HEK293T (cell line): ENCODE data around the gene AIDA.

Experiments used
- CTCF ChIA-PET: fragments of 350-600 bp; formaldehyde crosslinking; extraction: SDS; loops from one replicate; lab custom pipeline; 2021; ENCODE audit warnings: antibody characterized with exemption, inconsistent platforms; lab: Yijun Ruan, JAX
- POLR2A ChIA-PET: fragments of 350-600 bp; formaldehyde crosslinking; extraction: SDS; loops from one replicate; lab custom pipeline; 2020; ENCODE audit warnings: antibody characterized with exemption, inconsistent platforms; lab: Yijun Ruan, JAX
- DNase-seq: peaks from one replicate; pipeline ENCODE4 v3.0.0; 2012; ENCODE audit warnings: mixed read lengths; ENCODE audit errors: extremely low spot score
- ARNT ChIP-seq: fragments of 450-650 bp; IDR thresholded peaks from 2 replicates; pipeline ENCODE4 v1.6.1; 2017; ENCODE audit warnings: mild to moderate bottlenecking
- BHLHE40 ChIP-seq: fragments of 450-650 bp; IDR thresholded peaks from 2 replicates; pipeline ENCODE4 v1.6.1; 2016; ENCODE audit warnings: mild to moderate bottlenecking, moderate library complexity, borderline replicate concordance
- CTBP1 ChIP-seq: fragments of 450-650 bp; IDR thresholded peaks from 2 replicates; pipeline ENCODE4 v1.6.1; 2016; ENCODE audit warnings: borderline replicate concordance
- ELF4 ChIP-seq: fragments of 450-650 bp; IDR thresholded peaks from 2 replicates; pipeline ENCODE4 v1.6.1; 2017; ENCODE audit warnings: antibody characterized with exemption
- FOXA1 ChIP-seq: fragments of 450-650 bp; IDR thresholded peaks from 2 replicates; pipeline ENCODE4 v1.6.1; 2016; ENCODE audit warnings: mild to moderate bottlenecking
- FOXK2 ChIP-seq: fragments of 450-650 bp; IDR thresholded peaks from 2 replicates; pipeline ENCODE4 v1.6.1; 2016; ENCODE audit warnings: mild to moderate bottlenecking
- FOXM1 ChIP-seq: fragments of 450-650 bp; IDR thresholded peaks from 2 replicates; pipeline ENCODE4 v1.6.1; 2017; ENCODE audit warnings: mild to moderate bottlenecking, borderline replicate concordance
- HDGF ChIP-seq: fragments of 450-650 bp; IDR thresholded peaks from 2 replicates; pipeline ENCODE4 v1.6.1; 2017; ENCODE audit warnings: antibody characterized with exemption, borderline replicate concordance
- L3MBTL2 ChIP-seq: fragments of 450-650 bp; conservative IDR thresholded peaks from 2 replicates; pipeline ENCODE4 v1.6.1; 2016; ENCODE audit warnings: mild to moderate bottlenecking
- LEF1 ChIP-seq: fragments of 450-650 bp; IDR thresholded peaks from 2 replicates; pipeline ENCODE4 v1.6.1; 2017; ENCODE audit warnings: mild to moderate bottlenecking, borderline replicate concordance
- NFRKB ChIP-seq: fragments of 450-650 bp; IDR thresholded peaks from 2 replicates; pipeline ENCODE4 v1.6.1; 2016; ENCODE audit warnings: mild to moderate bottlenecking, moderate library complexity
- SP1 ChIP-seq: fragments of 450-650 bp; IDR thresholded peaks from 2 replicates; pipeline ENCODE4 v1.6.1; 2017
- SUZ12 ChIP-seq: fragments of 450-650 bp; IDR thresholded peaks from 2 replicates; pipeline ENCODE4 v1.6.1; 2016; ENCODE audit warnings: mild to moderate bottlenecking
- TARDBP ChIP-seq: fragments of 450-650 bp; IDR thresholded peaks from 2 replicates; pipeline ENCODE4 v1.6.1; 2016
- ZNF384 ChIP-seq: fragments of 450-650 bp; IDR thresholded peaks from 2 replicates; pipeline ENCODE4 v1.6.1; 2016
- TF ChIP-seq, protein P1 (sequence below): fragments of 450-650 bp; IDR thresholded peaks from 2 replicates; pipeline ENCODE4 v1.6.1; 2016

Gene AIDA

GRCh38 chr1:222702210-222702609 is 10.1 kb downstream of the AIDA start:
- ChIA-PET POLR2A (no interaction called here), CTCF (no interaction called here)
- DNase-seq, result no peak
- TF ChIP-seq CTBP1 (no peak), ARNT (no peak), NFRKB (no peak), BHLHE40 (no peak)

- CTCF ChIA-PET, result interaction anchor here (0.7 kb wide), 1 partner anchor 966 kb away, joined by 3 read pairs; no protein-coding TSS in a partner anchor
- DNase-seq, result no peak
- TF ChIP-seq ZNF384, result no peak
- TF ChIP-seq ARNT, result no peak
- TF ChIP-seq ELF4, result no peak
- no peak for TF ChIP-seq SUZ12
- no peak for TF ChIP-seq NFRKB
- no peak for TF ChIP-seq L3MBTL2
- TF ChIP-seq HDGF, result no peak
- TF ChIP-seq TARDBP, result no peak
- no peak for TF ChIP-seq FOXM1
- no peak for TF ChIP-seq FOXK2
- TF ChIP-seq, protein P1, sequence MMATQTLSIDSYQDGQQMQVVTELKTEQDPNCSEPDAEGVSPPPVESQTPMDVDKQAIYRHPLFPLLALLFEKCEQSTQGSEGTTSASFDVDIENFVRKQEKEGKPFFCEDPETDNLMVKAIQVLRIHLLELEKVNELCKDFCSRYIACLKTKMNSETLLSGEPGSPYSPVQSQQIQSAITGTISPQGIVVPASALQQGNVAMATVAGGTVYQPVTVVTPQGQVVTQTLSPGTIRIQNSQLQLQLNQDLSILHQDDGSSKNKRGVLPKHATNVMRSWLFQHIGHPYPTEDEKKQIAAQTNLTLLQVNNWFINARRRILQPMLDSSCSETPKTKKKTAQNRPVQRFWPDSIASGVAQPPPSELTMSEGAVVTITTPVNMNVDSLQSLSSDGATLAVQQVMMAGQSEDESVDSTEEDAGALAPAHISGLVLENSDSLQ, result no peak
- no peak for TF ChIP-seq FOXA1
- no peak for TF ChIP-seq CTBP1
- POLR2A ChIA-PET, result no interaction called here
Observed at GRCh38 chr1:222697826-222698225, 14.5 kb downstream of the AIDA start.

- CTCF ChIA-PET, result no interaction called here
Observed at GRCh38 chr1:222697203-222697602, 15.1 kb downstream of the AIDA start.

DNA sequence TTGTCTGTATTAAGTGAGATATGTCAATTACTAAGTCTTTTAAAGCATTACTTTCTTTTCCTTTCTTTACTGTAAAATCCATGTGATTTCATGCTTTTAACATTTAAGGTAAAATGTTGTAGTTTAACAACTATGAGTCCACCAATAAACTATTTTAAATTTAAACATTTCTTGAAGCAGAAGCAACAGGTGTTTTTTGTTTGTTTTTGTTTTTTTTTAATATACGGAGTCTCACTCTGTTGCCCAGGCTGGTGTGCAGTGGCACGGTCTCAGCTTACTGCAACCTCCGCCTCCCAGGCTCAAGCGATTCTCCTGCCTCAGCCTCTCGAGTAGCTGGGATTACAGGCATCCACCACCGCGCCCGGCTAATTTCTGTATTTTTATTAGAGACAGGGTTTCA is 15.6 kb downstream of the AIDA start:
- TF ChIP-seq ZNF384 (no peak), ARNT (no peak), ELF4 (no peak), FOXK2 (no peak), TARDBP (no peak)
- ChIA-PET CTCF (no interaction called here), POLR2A (no interaction called here)
- no peak for DNase-seq

More at GRCh38 chr1:222697203-222697602, 15.1 kb downstream of the AIDA start:
- POLR2A ChIA-PET, result no interaction called here
- TF ChIP-seq, protein P1, result no peak
- TF ChIP-seq SUZ12, result no peak
- TF ChIP-seq FOXK2, result no peak
- TF ChIP-seq L3MBTL2, result no peak
- TF ChIP-seq LEF1, result no peak
- no peak for TF ChIP-seq ELF4
- TF ChIP-seq NFRKB, result no peak
- no peak for TF ChIP-seq HDGF
- no peak for TF ChIP-seq ZNF384
- no peak for TF ChIP-seq ARNT
- TF ChIP-seq CTBP1, result no peak
- no peak for TF ChIP-seq FOXM1
- TF ChIP-seq SP1, result no peak
- no peak for TF ChIP-seq TARDBP
- no peak for TF ChIP-seq FOXA1
- no peak for TF ChIP-seq BHLHE40
- no peak for DNase-seq

- DNase-seq, result no peak
- ChIA-PET CTCF (interaction anchor here (1.2 kb wide), 1 partner anchor 429 kb away, joined by 3 read pairs; no protein-coding TSS in a partner anchor), POLR2A (no interaction called here)
- TF ChIP-seq, protein P1, result no peak
- TF ChIP-seq FOXA1 (no peak), FOXK2 (no peak), SUZ12 (no peak), SP1 (no peak), NFRKB (no peak), ARNT (no peak), TARDBP (no peak), ELF4 (no peak), ZNF384 (no peak), CTBP1 (no peak), FOXM1 (no peak), LEF1 (no peak), L3MBTL2 (no peak), BHLHE40 (no peak), HDGF (no peak)
Observed at GRCh38 chr1:222694927-222695326, 17.4 kb downstream of the AIDA start.

DNA sequence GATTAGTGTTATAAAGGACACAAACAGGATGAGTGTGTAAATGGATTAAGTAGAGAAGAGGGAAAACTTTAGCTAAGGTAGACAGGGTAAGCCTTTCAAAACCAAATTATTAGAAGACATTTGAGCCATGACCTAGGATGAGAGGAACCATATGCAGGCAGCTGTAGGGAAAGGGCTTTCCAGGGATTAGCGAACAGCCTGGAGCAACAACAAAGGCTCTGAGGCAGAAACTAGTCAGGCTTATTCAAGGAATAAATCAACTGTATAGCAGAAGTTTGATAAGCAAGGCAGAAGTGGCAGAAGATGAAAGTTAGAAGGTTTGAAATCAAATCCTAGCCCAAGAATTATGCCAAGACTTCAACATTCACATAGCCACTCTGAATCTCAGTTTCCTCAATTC is 21.3 kb downstream of the AIDA start:
- no peak for DNase-seq
- ChIA-PET CTCF (no interaction called here), POLR2A (no interaction called here)
- TF ChIP-seq ELF4 (no peak), SP1 (no peak), SUZ12 (no peak), FOXA1 (no peak), ZNF384 (no peak), TARDBP (no peak), ARNT (no peak), L3MBTL2 (no peak), LEF1 (no peak), FOXM1 (no peak), BHLHE40 (no peak), HDGF (no peak), CTBP1 (no peak), FOXK2 (no peak), NFRKB (no peak)
- TF ChIP-seq, protein P1, result no peak
